Activated B cell treated with CpG ODN at 0.5 μM for 24 hours (primary cell): ENCODE results near the gene METTL21C. TPM values are rescaled to one million over a fixed set of nuclear protein-coding genes. Genes with fewer than 3 reads are reported as not detected.

Source experiments
- ATAC-seq: fragments of 200-7000 bp; cut with Tn5 transposase; one replicate; pipeline ENCODE4 v1.10.0; 2021; ENCODE audit warnings: low read depth, mild to moderate bottlenecking, moderate library complexity
- CTCF ChIA-PET: fragments of 350-600 bp; sonication (Branson Sonifier 250); formaldehyde crosslinking; loops from one replicate; lab custom pipeline; 2021; ENCODE audit warnings: antibody characterized with exemption; lab: Charles Lee
- POLR2A ChIA-PET: fragments of 350-600 bp; sonication (Branson Sonifier 250); formaldehyde crosslinking; loops from one replicate; lab custom pipeline; 2021; ENCODE audit warnings: antibody characterized with exemption; lab: Charles Lee
- DNase-seq: peaks from one replicate; pipeline ENCODE4 v3.0.0; 2022
- H3K27ac Mint-ChIP-seq: one replicate; pipeline ENCODE4 v1.8.0; 2020; ENCODE audit warnings: mixed read lengths
- H3K27me3 Mint-ChIP-seq: one replicate; pipeline ENCODE4 v1.8.0; 2021; ENCODE audit warnings: mixed read lengths
- H3K36me3 Mint-ChIP-seq: one replicate; pipeline ENCODE4 v1.8.0; 2021; ENCODE audit warnings: low read depth, mixed read lengths
- H3K4me1 Mint-ChIP-seq: one replicate; pipeline ENCODE4 v1.8.0; 2021; ENCODE audit warnings: mixed read lengths
- H3K4me3 Mint-ChIP-seq: one replicate; pipeline ENCODE4 v1.8.0; 2020; ENCODE audit warnings: mild to moderate bottlenecking, mixed read lengths
- H3K9me3 Mint-ChIP-seq: one replicate; pipeline ENCODE4 v1.8.0; 2020; ENCODE audit warnings: mixed read lengths
- CTCF ChIP-seq: fragments of 200-600 bp; IDR thresholded peaks from one replicate; pipeline ENCODE4 v1.8.0; 2022; ENCODE audit warnings: antibody characterized with exemption, mild to moderate bottlenecking
- intact Hi-C: fragments of 100-400 bp; cut with micrococcal nuclease; formaldehyde crosslinking; loops from one replicate; pipeline ENCODE4 v1.15.1; 2024
- total RNA-seq: library from RNA; stranded (reverse); gene quantifications from 2 replicates; pipeline ENCODE4 v1.2.3, GENCODE V29; 2022

Gene METTL21C
- total RNA-seq, 1 donor from 2014 or later = not detected

GRCh38 chr13:102709536-102709935 lies 14.7 kb upstream of the METTL21C start:
- ATAC-seq = no peak
- Mint-ChIP-seq H3K4me3 (no peak overlapping the region), H3K27me3 (peaks cover 7% of the 10 kb centered on the region), H3K4me1 (no peaks in the 10 kb centered on the region), H3K9me3 (peaks cover 7% of the 10 kb centered on the region), H3K36me3 (no peaks in the 10 kb centered on the region), H3K27ac (no peak overlapping the region)
- no peak for TF ChIP-seq CTCF
- ChIA-PET POLR2A (no interaction called here), CTCF (no interaction called here)
- DNase-seq = no peak
- intact Hi-C loops = no loop called here

GRCh38 chr13:102708991-102709390 lies 14.1 kb upstream of the METTL21C start:
- Mint-ChIP-seq H3K27ac (no peak overlapping the region), H3K27me3 (peaks cover 7% of the 10 kb centered on the region), H3K9me3 (peaks cover 7% of the 10 kb centered on the region), H3K36me3 (no peaks in the 10 kb centered on the region), H3K4me1 (no peaks in the 10 kb centered on the region), H3K4me3 (no peak overlapping the region)
- intact Hi-C loops = no loop called here
- ChIA-PET CTCF (no interaction called here), POLR2A (no interaction called here)
- ATAC-seq = no peak
- TF ChIP-seq CTCF = no peak
- DNase-seq = no peak

- Mint-ChIP-seq H3K9me3 (peaks cover 7% of the 10 kb centered on the region), H3K27ac (no peak overlapping the region), H3K27me3 (peaks cover 7% of the 10 kb centered on the region), H3K36me3 (no peaks in the 10 kb centered on the region), H3K4me3 (no peak overlapping the region), H3K4me1 (no peaks in the 10 kb centered on the region)
- intact Hi-C loops = no loop called here
- ChIA-PET POLR2A (no interaction called here), CTCF (no interaction called here)
- no peak for TF ChIP-seq CTCF
- ATAC-seq (no peak), DNase-seq (no peak)
Measured at GRCh38 chr13:102708211-102708610, 13.4 kb upstream of the METTL21C start.

GRCh38 chr13:102707467-102707866 lies 12.6 kb upstream of the METTL21C start:
- DNase-seq (no peak), ATAC-seq (no peak)
- H3K27ac Mint-ChIP-seq = no peak overlapping the region
- peaks cover 7% of the 10 kb centered on the region for H3K27me3 Mint-ChIP-seq
- ChIA-PET CTCF (no interaction called here), POLR2A (no interaction called here)
- no peaks in the 10 kb centered on the region for H3K4me1 Mint-ChIP-seq
- intact Hi-C loops = no loop called here
- peaks cover 7% of the 10 kb centered on the region for H3K9me3 Mint-ChIP-seq
- no peak overlapping the region for H3K4me3 Mint-ChIP-seq
- no peak for TF ChIP-seq CTCF
- H3K36me3 Mint-ChIP-seq = no peaks in the 10 kb centered on the region

- H3K4me1 Mint-ChIP-seq = no peaks in the 10 kb centered on the region
- H3K36me3 Mint-ChIP-seq = no peaks in the 10 kb centered on the region
- peaks cover 6% of the 10 kb centered on the region for H3K27me3 Mint-ChIP-seq
- peaks cover 7% of the 10 kb centered on the region for H3K9me3 Mint-ChIP-seq
- TF ChIP-seq CTCF = no peak
- H3K4me3 Mint-ChIP-seq = no peak overlapping the region
- ATAC-seq = no peak
- intact Hi-C loops = no loop called here
- ChIA-PET POLR2A (no interaction called here), CTCF (no interaction called here)
- no peak overlapping the region for H3K27ac Mint-ChIP-seq
- no peak for DNase-seq
Measured at GRCh38 chr13:102704238-102705058, 9.6 kb upstream of the METTL21C start.
